Natural killer cell (primary cell): ENCODE results near the gene KRTAP5-6. TPM values are rescaled to one million over a fixed set of nuclear protein-coding genes. Genes with fewer than 3 reads are reported as not detected.

Source experiments
- ATAC-seq, 3 donors: fragments of 150-1000 bp in 2 of 3; fragments of 200-7000 bp in 1 of 3; cut with Tn5 transposase; 1 replicate in 1 of 3; 2 replicates in 2 of 3; pipeline ENCODE4 v1.10.0; 2021; ENCODE audit warnings: mild to moderate bottlenecking in 2 of 3, moderate library complexity in 2 of 3
- DNase-seq, 2 donors: peaks; one replicate each; pipeline versions ENCODE4 v3.0.0 to v3.0.0-alpha.2; 2013 to 2021; ENCODE audit warnings: mixed read lengths in 1 of 2
- H3K27ac ChIP-seq: one replicate; pipeline ENCODE4 v1.5.1; 2013; ENCODE audit warnings: mild to moderate bottlenecking, low read length
- H3K27me3 ChIP-seq: one replicate; pipeline ENCODE4 v1.6.1; 2013; ENCODE audit warnings: low read length; ENCODE audit not compliant: control insufficient read depth, insufficient read depth
- H3K36me3 ChIP-seq: one replicate; pipeline ENCODE4 v1.6.1; 2013; ENCODE audit warnings: low read length; ENCODE audit not compliant: control insufficient read depth, insufficient read depth
- H3K4me1 ChIP-seq: one replicate; pipeline ENCODE4 v1.6.1; 2013; ENCODE audit warnings: low read length; ENCODE audit not compliant: control insufficient read depth, insufficient read depth
- H3K4me3 ChIP-seq: one replicate; pipeline ENCODE4 v1.5.1; 2013; ENCODE audit warnings: low read length
- H3K9me3 ChIP-seq: one replicate; pipeline ENCODE4 v1.6.1; 2013; ENCODE audit warnings: low read length; ENCODE audit not compliant: control insufficient read depth, insufficient read depth
- H3K27ac Mint-ChIP-seq, 2 donors: one replicate each; pipeline ENCODE4 v1.8.0; 2022; ENCODE audit warnings: mild to moderate bottlenecking in 2 of 2, mixed read lengths in 2 of 2, moderate library complexity in 1 of 2
- H3K27me3 Mint-ChIP-seq, 2 donors: one replicate each; pipeline ENCODE4 v1.8.0; 2022; ENCODE audit warnings: low read depth in 2 of 2, mixed read lengths in 2 of 2
- H3K36me3 Mint-ChIP-seq: one replicate; pipeline ENCODE4 v1.8.0; 2022; ENCODE audit warnings: mixed read lengths
- H3K4me1 Mint-ChIP-seq, 2 donors: one replicate each; pipeline ENCODE4 v1.8.0; 2022; ENCODE audit warnings: mixed read lengths in 2 of 2
- H3K4me3 Mint-ChIP-seq: one replicate; pipeline ENCODE4 v1.8.0; 2022; ENCODE audit warnings: mild to moderate bottlenecking, moderate library complexity, mixed read lengths
- H3K9me3 Mint-ChIP-seq, 2 donors: one replicate each; pipeline ENCODE4 v1.8.0; 2022; ENCODE audit warnings: mixed read lengths in 2 of 2
- CTCF ChIP-seq: fragments of 200-600 bp; IDR thresholded peaks from one replicate; pipeline ENCODE4 v1.8.0; 2022; ENCODE audit warnings: antibody characterized with exemption
- WGBS: methylation state at CpG from one replicate; pipeline ENCODE4 v1.1.7; 2013; ENCODE audit warnings: missing lambda C conversion rate; ENCODE audit not compliant: insufficient coverage; 5-methylcytosine and 5-hydroxymethylcytosine counted together
- intact Hi-C: fragments of 100-400 bp; cut with micrococcal nuclease; formaldehyde crosslinking; loops from one replicate; pipeline ENCODE4 v1.14.2; 2022
- total RNA-seq, 4 donors: library from RNA; stranded (reverse); fragments of 120-200 nt in 1 of 4; gene quantifications; one replicate each; pipeline versions ENCODE4 v1.2.3 to v1.2.4, GENCODE V29; 2013 to 2022

KRTAP5-6 gene
- total RNA-seq, 3 donors from 2014 or later (not counting 1 experiment from before 2014, with no cell fraction given): not detected

GRCh38 chr11:1695548-1696108 lies 1.4 kb upstream of the KRTAP5-6 start:
- no peak for TF ChIP-seq CTCF
- H3K4me3 ChIP-seq: no peak overlapping the region
- Mint-ChIP-seq H3K4me3 (no peak overlapping the region), H3K9me3 (no peaks in the 10 kb centered on the region), H3K27ac (no peak overlapping the region), H3K27me3 (peaks cover 18 to 20% of the 10 kb centered on the region in 2 donors), H3K4me1 (peaks cover 18 to 24% of the 10 kb centered on the region in 2 donors), H3K36me3 (no peaks in the 10 kb centered on the region)
- H3K9me3 ChIP-seq: no peaks in the 10 kb centered on the region
- ATAC-seq (no peak), DNase-seq (no peak)
- intact Hi-C loops: loop anchor here (2.0 kb wide), 2 partner anchors 43 to 61 kb away; no protein-coding TSS in a partner anchor
- no peaks in the 10 kb centered on the region for H3K36me3 ChIP-seq
- 93% methylated on average over 3 of the region's 3 CpGs for WGBS
- H3K4me1 ChIP-seq: peaks cover 26% of the 10 kb centered on the region
- no peak overlapping the region for H3K27ac ChIP-seq
- peaks cover 10% of the 10 kb centered on the region for H3K27me3 ChIP-seq

- Histone ChIP-seq H3K27ac (no peak overlapping the region), H3K4me3 (no peak overlapping the region), H3K9me3 (peaks cover 3% of the 10 kb centered on the region), H3K4me1 (peaks cover 9% of the 10 kb centered on the region), H3K36me3 (no peaks in the 10 kb centered on the region), H3K27me3 (no peaks in the 10 kb centered on the region)
- Mint-ChIP-seq H3K9me3 (no peaks in the 10 kb centered on the region), H3K36me3 (no peaks in the 10 kb centered on the region), H3K4me1 (peaks cover 0 to 11% of the 10 kb centered on the region in 2 donors), H3K27me3 (peaks cover 10 to 19% of the 10 kb centered on the region in 2 donors), H3K27ac (no peak overlapping the region), H3K4me3 (no peak overlapping the region)
- DNase-seq (no peak), ATAC-seq (no peak)
- TF ChIP-seq CTCF: no peak
- WGBS: 84% methylated on average over 5 of the region's 5 CpGs
- intact Hi-C loops: no loop called here
Observed at GRCh38 chr11:1699771-1700170, 2.8 kb downstream of the KRTAP5-6 start.

- H3K36me3 ChIP-seq: no peaks in the 10 kb centered on the region
- Mint-ChIP-seq H3K27ac (no peak overlapping the region), H3K36me3 (no peaks in the 10 kb centered on the region), H3K9me3 (no peaks in the 10 kb centered on the region), H3K4me3 (no peak overlapping the region), H3K27me3 (peaks cover 4 to 12% of the 10 kb centered on the region in 2 donors), H3K4me1 (peaks cover 0 to 18% of the 10 kb centered on the region in 2 donors)
- ATAC-seq (no peak), DNase-seq (peak in 1 of 2 donors; percentile 40)
- H3K9me3 ChIP-seq: peaks cover 3% of the 10 kb centered on the region
- intact Hi-C loops: no loop called here
- 41% methylated on average over 10 of the region's 10 CpGs for WGBS
- H3K27me3 ChIP-seq: no peaks in the 10 kb centered on the region
- no peak overlapping the region for H3K27ac ChIP-seq
- no peak for TF ChIP-seq CTCF
- H3K4me3 ChIP-seq: no peak overlapping the region
- H3K4me1 ChIP-seq: peaks cover 19% of the 10 kb centered on the region
Observed at GRCh38 chr11:1701091-1701807, 4.3 kb downstream of the KRTAP5-6 start.
